Erythroblast (primary cell): ENCODE measurements around the gene SYMPK.

Experiments
- GATA1 ChIP-seq: IDR thresholded peaks from 2 replicates; pipeline ENCODE4 v1.6.1; 2011; ENCODE audit warnings: low read depth, mild to moderate bottlenecking, control low read depth, low read length, moderate library complexity
- POLR2A ChIP-seq: IDR thresholded peaks from 2 replicates; pipeline ENCODE4 v1.6.1; 2011; ENCODE audit warnings: mild to moderate bottlenecking, low read length

DNA sequence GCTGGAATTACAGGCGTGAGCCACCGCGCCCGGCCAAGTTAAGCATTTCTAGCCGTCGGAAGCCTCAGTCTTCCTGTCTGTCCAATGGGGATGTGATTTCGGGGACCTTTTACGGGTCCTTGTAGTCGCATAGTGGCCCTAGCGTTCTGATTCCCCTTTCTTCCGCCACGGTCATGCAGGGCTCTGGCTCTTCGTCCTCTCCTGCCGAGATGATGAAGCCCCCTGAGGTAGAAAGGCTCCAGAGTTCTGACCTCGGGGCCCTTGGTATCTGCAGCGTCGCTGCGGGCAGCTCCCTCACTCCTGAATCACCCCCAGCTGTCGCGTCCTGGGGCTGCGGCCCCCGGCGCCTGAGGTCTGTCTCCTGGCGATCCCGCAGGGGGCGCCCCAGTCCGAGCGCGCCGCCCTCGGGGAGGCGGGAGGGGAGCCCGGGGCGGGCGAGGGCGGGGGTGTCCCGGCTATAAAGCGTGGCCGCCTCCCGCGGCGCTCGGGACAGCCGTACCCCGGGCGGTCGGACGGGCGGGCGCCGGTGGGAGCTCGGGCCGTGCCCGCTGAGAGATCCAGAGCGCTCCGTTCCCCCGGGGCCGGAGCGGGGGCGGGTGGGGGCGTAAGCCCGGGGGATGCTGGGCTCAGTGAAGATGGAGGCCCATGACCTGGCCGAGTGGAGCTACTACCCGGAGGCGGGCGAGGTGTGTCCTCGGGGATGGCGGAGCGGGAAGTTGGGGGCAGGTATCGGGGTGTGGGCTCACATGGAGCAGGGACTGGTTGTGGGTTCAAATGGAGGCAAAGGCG lies 1.1 kb upstream of the SYMPK start, which contains the start of gene FOXA3:
- TF ChIP-seq POLR2A = no peak
- no peak for TF ChIP-seq GATA1
